OCI-LY7 (cell line): Measurements from ENCODE around the gene ARHGEF12.

Source experiments
- CTCF ChIP-seq: fragments of 200-600 bp; sonication (generic); conservative IDR thresholded peaks from 2 replicates; pipeline ENCODE4 v1.5.1; 2014; ENCODE audit warnings: mild to moderate bottlenecking, antibody characterized with exemption, low read length, moderate library complexity, mixed read lengths
- EZH2phosphoT487 ChIP-seq: fragments of 200-600 bp; sonication (generic); IDR thresholded peaks from 2 replicates; pipeline ENCODE4 v1.6.1; 2018; ENCODE audit warnings: low read depth, borderline replicate concordance, mild to moderate bottlenecking, mixed run types, antibody characterized with exemption, low read length, moderate library complexity, mixed read lengths

DNA sequence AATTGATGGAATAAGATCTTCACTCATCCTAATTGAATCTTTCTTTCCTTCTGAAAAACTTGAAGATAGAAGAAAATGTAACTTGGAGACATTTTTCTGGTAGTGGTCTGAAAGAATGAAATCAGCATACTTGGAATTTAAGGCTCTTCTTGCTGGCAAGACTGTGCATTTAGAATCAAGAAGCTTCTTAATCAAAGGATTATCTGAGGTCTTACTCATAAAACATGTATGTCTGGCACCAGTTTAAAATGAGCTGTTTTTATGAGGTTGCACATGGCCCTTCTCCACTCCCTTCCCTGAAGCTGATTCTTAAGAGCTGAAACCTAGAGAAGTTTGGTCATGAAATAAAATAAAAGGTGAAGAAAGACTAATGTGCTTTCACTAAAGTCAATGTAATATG, 77.3 kb downstream of the ARHGEF12 start:
- TF ChIP-seq CTCF (no peak), EZH2phosphoT487 (no peak)
